Omental fat pad (tissue), 4 donors: ENCODE results near the gene KHDC4. TPM values are rescaled to one million over a fixed set of nuclear protein-coding genes. Genes with fewer than 3 reads are reported as not detected.

Experiments used
- ATAC-seq: fragments of 150-250 bp; one replicate; pipeline ENCODE4 v1.9.1; 2016; ENCODE audit warnings: mild to moderate bottlenecking, moderate library complexity; ENCODE audit not compliant: low FRiP score
- DNase-seq: peaks from one replicate; pipeline ENCODE4 v3.0.0-alpha.2; 2019; ENCODE audit warnings: low spot score
- total RNA-seq, 4 donors: library from RNA; depleted of rRNA; stranded (reverse); fragments of >200 nt; gene quantifications; one replicate each; pipeline ENCODE4 v1.1.0, GENCODE V29; 2016
- TF ChIP-seq, protein P1 (sequence below), 3 donors: fragments of 450-650 bp; IDR thresholded peaks; one replicate each; pipeline ENCODE4 v1.5.1; 2016 to 2017; ENCODE audit warnings: antibody characterized with exemption in 3 of 3, mild to moderate bottlenecking in 3 of 3, moderate library complexity in 2 of 3

The KHDC4 gene
- total RNA-seq, 4 donors from 2014 or later: 28.8 to 54.2 (median 42.7) TPM

DNA sequence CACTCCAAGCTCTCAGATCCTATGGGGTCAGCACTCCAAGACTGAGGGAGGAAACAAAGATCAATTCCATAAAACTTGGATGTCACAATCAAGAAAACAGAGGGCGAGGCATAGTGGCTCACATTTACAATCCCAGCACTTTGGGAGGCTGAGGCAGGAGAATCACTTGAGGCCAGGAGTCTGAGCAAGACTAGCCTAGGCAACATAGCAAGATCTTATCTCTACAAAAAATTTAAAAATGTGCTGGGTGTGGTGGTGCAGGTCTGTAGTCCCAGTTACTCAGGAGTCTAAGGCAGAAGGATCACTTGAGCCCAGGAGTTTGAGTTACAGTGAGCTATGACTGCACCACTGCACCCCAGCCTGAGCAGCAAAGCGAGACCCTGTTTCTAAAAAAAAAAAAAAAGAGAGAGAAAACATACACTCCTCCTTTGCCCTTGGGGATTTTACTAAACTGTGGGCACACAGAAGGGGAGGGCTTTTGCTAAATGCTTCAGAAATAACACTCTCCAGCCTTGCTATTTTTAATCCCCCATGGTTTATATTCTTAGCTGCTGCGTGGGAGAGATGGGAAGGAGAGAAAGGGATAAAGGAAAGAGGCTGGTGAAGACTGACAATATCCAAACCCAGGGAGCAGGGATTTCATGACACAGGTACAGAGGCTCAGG lies 26.0 kb upstream of the KHDC4 start:
- TF ChIP-seq, protein P1, sequence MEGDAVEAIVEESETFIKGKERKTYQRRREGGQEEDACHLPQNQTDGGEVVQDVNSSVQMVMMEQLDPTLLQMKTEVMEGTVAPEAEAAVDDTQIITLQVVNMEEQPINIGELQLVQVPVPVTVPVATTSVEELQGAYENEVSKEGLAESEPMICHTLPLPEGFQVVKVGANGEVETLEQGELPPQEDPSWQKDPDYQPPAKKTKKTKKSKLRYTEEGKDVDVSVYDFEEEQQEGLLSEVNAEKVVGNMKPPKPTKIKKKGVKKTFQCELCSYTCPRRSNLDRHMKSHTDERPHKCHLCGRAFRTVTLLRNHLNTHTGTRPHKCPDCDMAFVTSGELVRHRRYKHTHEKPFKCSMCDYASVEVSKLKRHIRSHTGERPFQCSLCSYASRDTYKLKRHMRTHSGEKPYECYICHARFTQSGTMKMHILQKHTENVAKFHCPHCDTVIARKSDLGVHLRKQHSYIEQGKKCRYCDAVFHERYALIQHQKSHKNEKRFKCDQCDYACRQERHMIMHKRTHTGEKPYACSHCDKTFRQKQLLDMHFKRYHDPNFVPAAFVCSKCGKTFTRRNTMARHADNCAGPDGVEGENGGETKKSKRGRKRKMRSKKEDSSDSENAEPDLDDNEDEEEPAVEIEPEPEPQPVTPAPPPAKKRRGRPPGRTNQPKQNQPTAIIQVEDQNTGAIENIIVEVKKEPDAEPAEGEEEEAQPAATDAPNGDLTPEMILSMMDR (IDR thresholded peaks at IDR 0.05): no peak
- DNase-seq (no peak), ATAC-seq (no peak)

DNA sequence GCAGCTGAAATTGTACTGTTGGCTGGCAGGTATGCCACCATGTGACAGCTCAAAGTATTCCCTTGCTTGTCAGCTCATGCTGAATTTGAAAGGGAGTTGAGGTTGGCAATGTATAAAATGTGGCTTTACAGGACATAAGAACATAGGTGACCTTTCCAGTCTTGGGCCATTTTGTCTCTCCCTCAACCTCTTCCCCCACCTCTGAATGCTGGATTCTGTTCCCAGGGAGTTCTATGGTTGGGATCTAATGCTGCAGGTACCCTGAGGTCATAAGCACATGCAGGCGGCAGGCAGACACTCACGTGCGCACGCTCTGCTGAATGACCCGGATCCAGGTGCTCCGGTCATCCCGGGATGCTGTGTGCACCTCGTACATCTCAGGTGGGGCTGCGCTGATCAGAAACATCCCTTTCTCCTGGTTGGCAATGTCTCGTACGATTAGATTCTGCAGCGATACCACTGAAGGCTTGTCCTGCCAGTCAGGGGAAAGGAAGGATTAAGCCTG lies 23.2 kb upstream of the KHDC4 start:
- TF ChIP-seq, protein P1 (IDR thresholded peaks at IDR 0.05): no peak
- DNase-seq: no peak

GRCh38 chr1:155954645-155955044 lies 20.4 kb upstream of the KHDC4 start:
- DNase-seq (no peak), ATAC-seq (no peak)
- TF ChIP-seq, protein P1 (IDR thresholded peaks at IDR 0.05): no peak

More for the DNA sequence above, 23.2 kb upstream of the KHDC4 start:
- ATAC-seq: no peak

DNA sequence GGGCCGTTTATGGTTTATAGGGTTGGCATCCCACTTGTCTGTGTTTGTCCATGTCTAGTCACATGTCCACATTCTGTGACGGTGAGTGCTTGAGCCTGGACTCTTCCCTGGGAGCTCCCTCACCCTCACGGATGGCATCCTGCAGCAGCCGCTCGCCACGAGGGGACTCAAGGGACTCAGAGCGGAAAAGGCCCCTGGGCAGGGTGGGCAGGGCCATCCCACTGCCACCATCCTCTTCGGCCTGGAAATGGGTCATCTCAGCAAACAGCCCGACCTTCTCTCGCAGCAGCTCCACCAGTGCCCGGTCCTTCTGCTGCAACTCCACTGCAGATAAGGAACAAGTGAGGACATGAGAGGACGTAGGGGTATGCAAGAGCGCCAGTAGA lies 18.3 kb upstream of the KHDC4 start:
- ATAC-seq: no peak
- DNase-seq: no peak
- TF ChIP-seq, protein P1 (IDR thresholded peaks at IDR 0.05): no peak

- TF ChIP-seq, protein P1 (IDR thresholded peaks at IDR 0.05): no peak
- DNase-seq (no peak), ATAC-seq (no peak)
Observed at GRCh38 chr1:155951753-155952504, 17.7 kb upstream of the KHDC4 start.

DNA sequence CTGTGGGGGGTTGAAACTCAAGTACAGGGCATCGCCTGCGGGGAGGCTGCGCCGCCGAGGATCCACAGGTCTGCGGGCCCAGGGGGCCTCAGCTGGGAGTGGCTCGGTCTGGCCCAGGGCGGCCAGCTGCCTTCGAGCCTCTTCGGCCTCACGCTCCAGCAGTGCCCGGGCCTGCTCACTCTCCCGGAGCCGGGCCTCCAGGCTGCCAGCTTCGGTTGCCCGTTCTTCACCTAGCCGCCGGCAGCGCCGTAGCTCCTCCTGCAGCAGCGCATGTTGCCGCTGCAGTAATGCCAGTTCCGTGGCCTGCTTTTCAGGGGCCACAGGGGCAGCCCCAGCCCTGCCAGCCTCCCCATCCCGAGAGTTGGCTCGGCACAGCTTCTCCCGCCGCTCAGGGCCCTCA lies 16.6 kb upstream of the KHDC4 start:
- TF ChIP-seq, protein P1 (IDR thresholded peaks at IDR 0.05): no peak
- ATAC-seq (no peak), DNase-seq (no peak)
